ENCODE data around the gene NME5. TPM values are rescaled to one million over a fixed set of nuclear protein-coding genes. Genes with fewer than 3 reads are reported as not detected.

The NME5 gene
- total RNA-seq, 1 donor from 2014 or later: 0.82 TPM

DNA sequence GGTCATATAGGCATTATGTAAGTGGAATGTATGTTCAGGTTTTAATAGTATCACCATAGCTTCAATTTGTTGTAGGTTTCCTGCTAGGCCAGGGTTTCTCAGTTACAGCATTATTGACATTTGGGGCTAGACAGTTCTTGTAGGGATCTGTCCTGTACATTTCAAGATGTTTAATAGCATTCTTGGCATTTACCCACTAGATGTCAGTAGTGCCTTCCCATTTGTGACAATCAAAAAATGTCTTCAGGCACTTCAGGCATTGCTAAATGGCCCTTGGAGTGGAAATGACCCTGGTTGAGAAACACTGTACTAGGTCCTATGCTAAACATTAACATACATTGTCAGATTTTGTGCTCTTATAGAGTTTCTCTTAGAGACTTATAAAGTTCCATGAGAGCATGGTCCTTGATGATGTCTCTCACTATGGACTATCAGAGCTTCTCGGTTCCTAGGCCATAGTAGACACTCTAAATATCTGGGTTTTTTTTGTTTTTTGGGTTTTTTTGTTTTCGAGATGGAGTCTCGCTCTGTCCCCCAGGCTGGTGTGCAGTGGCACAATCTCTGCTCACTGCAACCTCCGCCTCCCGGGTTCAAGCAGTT lies 41.1 kb upstream of the NME5 start:
- no peak for TF ChIP-seq CTCF (IDR thresholded peaks at IDR 0.05; ENCODE audit: unreplicated experiment)
- peaks cover 22% of the 10 kb centered on the region for H3K36me3 Mint-ChIP-seq (ENCODE audit: low read depth, unreplicated experiment)
- no peaks in the 10 kb centered on the region for H3K27me3 Mint-ChIP-seq (ENCODE audit: unreplicated experiment)
- DNase-seq (ENCODE audit: low spot score): peak; percentile 13
- H3K9me3 Mint-ChIP-seq (ENCODE audit: unreplicated experiment): no peaks in the 10 kb centered on the region
- H3K4me1 Mint-ChIP-seq (ENCODE audit: unreplicated experiment): peaks cover 7% of the 10 kb centered on the region
- no peak overlapping the region for H3K4me3 Mint-ChIP-seq (ENCODE audit: unreplicated experiment)
- no peak overlapping the region for H3K27ac Mint-ChIP-seq (ENCODE audit: unreplicated experiment)

DNA sequence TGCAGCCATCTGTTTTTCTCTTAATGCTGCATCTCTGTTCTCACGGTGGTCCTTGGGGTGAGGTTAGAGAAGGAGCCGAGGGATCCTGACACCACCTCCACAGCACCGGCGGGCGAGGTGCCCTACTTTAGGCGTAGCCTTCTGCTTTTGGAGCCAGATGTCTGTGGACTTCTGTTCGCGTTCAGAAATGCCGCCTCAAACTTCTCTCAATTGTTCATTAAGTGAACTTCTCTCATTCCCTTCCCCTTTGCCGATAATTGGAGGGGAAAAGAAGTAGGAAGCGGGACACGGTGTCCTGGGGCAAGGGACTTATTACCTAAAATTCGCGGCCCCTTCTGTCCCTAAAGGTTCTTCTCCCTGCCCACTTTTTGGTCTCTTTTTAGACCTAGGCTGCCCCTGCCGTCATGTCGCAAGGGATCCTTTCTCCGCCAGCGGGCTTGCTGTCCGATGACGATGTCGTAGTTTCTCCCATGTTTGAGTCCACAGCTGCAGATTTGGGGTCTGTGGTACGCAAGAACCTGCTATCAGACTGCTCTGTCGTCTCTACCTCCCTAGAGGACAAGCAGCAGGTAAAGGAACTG lies 40.1 kb upstream of the NME5 start:
- Mint-ChIP-seq H3K27me3 (ENCODE audit: unreplicated experiment) (no peaks in the 10 kb centered on the region), H3K36me3 (ENCODE audit: low read depth, unreplicated experiment) (peaks cover 16% of the 10 kb centered on the region), H3K9me3 (ENCODE audit: unreplicated experiment) (no peaks in the 10 kb centered on the region), H3K27ac (ENCODE audit: unreplicated experiment) (no peak overlapping the region), H3K4me3 (ENCODE audit: unreplicated experiment) (no peak overlapping the region), H3K4me1 (ENCODE audit: unreplicated experiment) (peaks cover 7% of the 10 kb centered on the region)
- no peak for TF ChIP-seq CTCF (IDR thresholded peaks at IDR 0.05; ENCODE audit: unreplicated experiment)
- peak; percentile 8 for DNase-seq (ENCODE audit: low spot score)

DNA sequence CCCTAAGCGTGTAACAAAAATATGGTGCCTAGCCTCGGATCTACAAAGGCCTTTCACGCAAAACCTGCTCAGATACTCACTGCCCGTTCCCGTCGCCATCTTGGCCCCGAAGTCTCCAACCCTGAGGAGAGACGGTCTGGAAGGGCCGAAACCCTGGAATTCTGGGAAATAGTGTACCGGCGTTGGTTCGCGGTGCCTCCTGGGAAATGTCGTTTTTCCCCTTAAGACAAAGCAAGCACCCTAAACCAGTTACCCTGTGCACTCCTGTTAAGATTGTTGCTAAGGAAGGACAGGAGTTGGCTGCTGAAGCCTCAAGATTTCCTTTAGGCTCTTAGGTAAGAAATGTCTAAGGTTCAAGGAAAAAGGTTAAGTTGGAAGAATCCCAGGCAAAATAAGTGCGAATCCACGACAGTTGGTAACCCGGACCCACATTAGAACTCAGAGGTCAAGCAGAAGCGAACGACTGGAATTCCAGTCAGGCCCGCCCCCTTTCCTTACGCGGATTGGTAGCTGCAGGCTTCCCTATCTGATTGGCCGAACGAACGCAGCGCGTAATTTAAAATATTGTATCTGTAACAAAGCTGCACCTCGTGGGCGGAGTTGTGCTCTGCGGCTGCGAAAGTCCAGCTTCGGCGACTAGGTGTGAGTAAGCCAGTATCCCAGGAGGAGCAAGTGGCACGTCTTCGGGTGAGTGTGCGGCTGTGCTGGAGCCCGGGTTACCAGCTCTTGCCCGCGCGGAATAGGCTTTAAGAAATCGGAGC lies 39.5 kb upstream of the NME5 start, which contains the start of the genes BRD8 and KIF20A:
BRD8 (minus strand) TSS at position 115 of the 761 bp plus-strand sequence; CDS start at position 99, 16 bp downstream.
KIF20A (plus strand) TSS at position 597 of the 761 bp plus-strand sequence. CDS start 569 bp downstream, outside the sequence.
- Mint-ChIP-seq H3K4me1 (ENCODE audit: unreplicated experiment) (peaks cover 7% of the 10 kb centered on the region), H3K27me3 (ENCODE audit: unreplicated experiment) (no peaks in the 10 kb centered on the region), H3K27ac (ENCODE audit: unreplicated experiment) (no peak within 1 kb of the TSS), H3K9me3 (ENCODE audit: unreplicated experiment) (no peaks in the 10 kb centered on the region), H3K4me3 (ENCODE audit: unreplicated experiment) (no peak within 1 kb of the TSS), H3K36me3 (ENCODE audit: low read depth, unreplicated experiment) (peaks cover 15% of the 10 kb centered on the region)
- DNase-seq (ENCODE audit: low spot score): peak; percentile 87
- TF ChIP-seq CTCF (IDR thresholded peaks at IDR 0.05; ENCODE audit: unreplicated experiment): no peak

DNA sequence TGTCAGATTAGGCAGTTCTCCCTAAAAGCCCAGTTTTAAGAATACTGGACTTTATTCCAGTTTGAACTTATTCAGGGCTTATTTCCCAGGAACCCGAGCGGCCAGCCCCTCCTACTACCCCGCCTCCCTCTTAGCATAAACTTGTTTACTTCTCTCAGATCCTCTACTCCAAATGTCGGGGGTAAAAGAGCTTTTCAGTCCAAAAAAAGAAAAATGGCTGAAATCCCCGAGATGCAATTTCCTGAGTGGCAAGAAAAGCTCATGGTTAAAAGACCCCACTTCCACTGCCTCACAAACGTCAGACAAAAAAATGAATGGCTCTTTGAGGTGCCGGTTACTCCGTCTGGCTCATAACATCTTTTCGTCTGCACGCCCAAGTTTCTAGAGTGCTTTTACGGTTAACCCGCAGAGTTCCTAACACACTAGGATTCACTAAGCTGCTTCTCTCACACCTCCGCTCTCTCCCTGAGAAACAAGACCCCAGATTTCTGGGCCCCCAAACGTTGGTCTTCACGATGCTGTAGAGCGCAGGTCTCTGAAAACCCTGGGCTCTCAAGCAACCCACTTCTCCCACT lies 38.8 kb upstream of the NME5 start:
- Mint-ChIP-seq H3K4me3 (ENCODE audit: unreplicated experiment) (no peak overlapping the region), H3K36me3 (ENCODE audit: low read depth, unreplicated experiment) (peaks cover 8% of the 10 kb centered on the region), H3K4me1 (ENCODE audit: unreplicated experiment) (peaks cover 7% of the 10 kb centered on the region), H3K9me3 (ENCODE audit: unreplicated experiment) (no peaks in the 10 kb centered on the region), H3K27ac (ENCODE audit: unreplicated experiment) (no peak overlapping the region), H3K27me3 (ENCODE audit: unreplicated experiment) (peaks cover 3% of the 10 kb centered on the region)
- no peak for TF ChIP-seq CTCF (IDR thresholded peaks at IDR 0.05; ENCODE audit: unreplicated experiment)
- peak; percentile 7 for DNase-seq (ENCODE audit: low spot score)

Measured in endothelial cell (in vitro differentiated cells).